Stimulated activated CD8-positive, alpha-beta memory T cell treated with anti-CD3 and anti-CD28 coated beads, Interleukin-15, amount 100 ng/mL, for 48 hours (primary cell): ENCODE measurements around the gene MANEAL.

Experiments used
- DNase-seq, 2 donors: peaks; one replicate each; pipeline ENCODE4 v3.0.0-alpha.2; 2020; ENCODE audit warnings: low read depth in 2 of 2

The MANEAL gene

GRCh38 chr1:37824001-37824400 is 30.4 kb downstream of the MANEAL start:
- no peak for DNase-seq

GRCh38 chr1:37825506-37825905 is 31.9 kb downstream of the MANEAL start:
- no peak for DNase-seq

DNA sequence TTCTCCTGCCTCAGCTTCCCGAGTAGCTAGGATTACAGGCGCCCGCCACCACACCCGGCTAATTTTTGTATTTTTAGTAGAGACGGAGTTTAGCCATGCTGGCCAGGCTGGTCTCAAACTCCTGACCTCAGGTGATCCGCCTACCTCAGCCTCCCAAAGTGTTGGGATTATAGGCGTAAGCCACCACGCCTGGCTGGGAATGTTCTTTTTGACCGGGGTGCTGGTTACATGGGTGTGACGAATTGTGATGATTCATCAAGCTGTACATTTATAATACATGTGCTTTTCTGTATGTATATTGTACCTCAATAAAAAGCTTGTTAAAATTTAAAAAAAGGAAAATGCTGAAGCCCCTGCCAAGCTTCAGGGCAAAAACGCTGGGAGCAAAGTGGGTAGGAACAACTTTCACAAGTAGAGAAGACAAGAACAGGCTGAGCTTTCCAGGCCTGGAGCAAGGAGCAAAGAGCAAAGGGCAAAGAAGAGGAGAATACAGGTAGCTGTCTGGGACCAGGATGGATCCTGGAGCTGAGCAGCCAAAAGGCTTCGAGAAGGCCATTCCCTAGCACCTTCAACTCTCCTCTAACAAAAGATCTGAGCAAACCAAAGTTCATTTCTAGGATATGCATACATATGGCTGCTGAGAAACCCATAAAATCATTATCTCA is 34.9 kb downstream of the MANEAL start:
- no peak for DNase-seq

GRCh38 chr1:37831109-37831508 is 37.5 kb downstream of the MANEAL start:
- DNase-seq: no peak

DNA sequence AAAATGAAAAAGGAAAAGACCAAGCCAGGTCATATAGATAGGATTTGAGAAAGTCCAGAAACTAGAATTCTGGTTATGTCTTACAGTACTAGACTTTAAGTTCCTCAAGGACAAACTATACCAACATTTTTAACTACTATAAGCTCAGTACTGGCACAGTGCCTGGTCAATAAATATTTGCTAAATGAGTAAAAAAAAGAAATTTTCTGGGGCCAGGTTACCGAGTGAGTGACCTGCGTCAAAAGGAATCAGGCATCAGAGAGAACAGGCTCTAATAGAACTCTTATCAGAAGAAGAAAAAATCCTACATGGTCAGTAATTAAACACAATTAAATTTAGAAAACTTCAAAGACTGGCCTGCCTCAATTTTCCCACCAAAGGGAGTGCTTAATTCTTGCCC is 38.2 kb downstream of the MANEAL start:
- DNase-seq: no peak

DNA sequence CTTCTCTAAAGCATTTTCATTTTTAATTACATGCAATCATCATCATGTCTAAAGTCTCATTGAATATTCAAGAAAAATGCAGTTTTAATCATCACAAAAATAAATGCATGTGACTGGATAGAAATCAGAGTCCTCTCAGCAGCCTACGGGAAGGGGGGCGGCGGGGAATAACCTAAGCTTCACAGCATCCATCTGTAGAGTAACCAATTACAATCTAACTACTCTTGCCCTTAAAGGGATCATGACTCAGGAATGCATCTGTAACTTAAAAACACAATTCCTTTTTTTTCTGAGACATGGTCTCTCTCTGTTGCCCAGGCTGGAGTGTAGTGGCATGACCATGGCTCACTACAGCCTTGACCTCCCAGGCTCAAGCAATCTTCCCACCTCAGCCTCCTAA is 43.1 kb downstream of the MANEAL start:
- no peak for DNase-seq

DNA sequence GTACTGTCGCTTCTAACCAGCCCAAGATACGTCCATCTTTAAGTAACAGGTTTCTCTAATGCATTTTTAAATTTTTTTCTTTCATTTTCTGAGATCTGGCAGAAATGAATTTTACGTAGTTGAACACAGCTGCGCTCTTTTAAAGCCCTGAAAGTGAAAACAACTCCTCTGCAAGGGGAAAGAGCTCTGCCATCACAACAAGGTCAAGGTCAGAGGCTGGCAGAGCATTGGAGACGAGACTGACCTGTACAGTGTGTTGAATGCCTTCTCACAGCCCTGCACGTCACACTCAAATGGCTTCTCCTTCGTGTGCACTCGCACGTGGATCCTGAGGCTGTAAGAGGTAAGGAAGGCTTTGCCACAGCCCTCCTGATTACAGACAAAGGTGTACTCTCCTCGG is 46.0 kb downstream of the MANEAL start:
- no peak for DNase-seq

DNA sequence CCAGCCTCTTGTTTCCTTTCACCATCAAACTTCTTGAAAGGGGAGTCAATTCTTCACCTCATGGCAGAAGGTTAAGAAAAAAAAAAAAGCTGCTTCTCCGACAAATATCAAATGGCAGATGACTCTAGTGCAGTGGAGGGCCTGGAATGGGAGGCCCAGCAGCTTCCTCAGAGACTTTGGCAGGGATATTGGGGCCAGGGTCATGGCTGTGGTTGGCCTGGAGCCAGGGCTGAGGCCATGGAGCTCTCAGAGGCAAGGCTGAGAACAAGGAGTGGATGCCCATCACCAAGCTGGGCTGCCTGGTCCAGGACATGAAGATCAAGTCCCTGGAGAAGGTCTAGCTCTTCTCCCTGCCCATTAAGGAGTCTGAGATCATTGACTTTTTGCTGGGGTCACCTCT is 47.1 kb downstream of the MANEAL start:
- DNase-seq: no peak

DNA sequence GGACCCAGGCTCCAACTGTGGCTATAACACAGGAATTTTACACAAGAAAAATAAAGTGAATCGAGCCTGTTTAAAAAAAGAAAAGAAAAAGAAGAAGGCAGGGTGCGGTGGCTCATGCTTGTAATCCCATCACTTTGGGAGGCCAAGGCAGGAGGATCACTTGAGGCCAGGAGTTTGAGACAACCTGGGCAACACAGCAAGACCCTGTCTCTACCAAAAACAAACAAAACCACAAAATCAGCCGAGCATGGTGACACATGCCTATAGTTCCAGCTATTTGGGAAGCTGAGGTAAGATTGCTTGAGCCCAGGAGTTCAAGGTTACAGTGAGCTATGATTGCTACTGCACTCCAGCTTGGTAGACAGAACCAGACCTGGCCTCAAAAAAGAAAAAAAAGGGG is 48.0 kb downstream of the MANEAL start:
- no peak for DNase-seq

DNA sequence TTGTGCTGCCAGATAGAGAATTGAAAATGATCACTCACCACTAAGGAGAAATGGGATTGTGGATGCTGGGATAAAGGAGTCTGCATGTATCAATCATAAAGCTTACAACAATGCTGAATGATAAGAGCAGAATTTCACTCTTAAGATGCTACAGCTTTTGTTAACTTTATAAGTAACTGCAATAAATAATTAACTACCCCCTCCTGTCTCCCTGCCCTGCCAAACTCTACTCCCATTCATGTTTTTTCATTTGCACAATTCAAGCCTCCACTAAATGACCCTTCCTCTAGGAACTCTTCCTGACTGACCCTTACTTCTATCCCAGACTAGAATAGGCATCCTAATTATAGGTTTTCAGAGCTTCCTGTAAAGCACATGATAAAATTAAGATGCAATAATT is 50.9 kb downstream of the MANEAL start:
- no peak for DNase-seq

DNA sequence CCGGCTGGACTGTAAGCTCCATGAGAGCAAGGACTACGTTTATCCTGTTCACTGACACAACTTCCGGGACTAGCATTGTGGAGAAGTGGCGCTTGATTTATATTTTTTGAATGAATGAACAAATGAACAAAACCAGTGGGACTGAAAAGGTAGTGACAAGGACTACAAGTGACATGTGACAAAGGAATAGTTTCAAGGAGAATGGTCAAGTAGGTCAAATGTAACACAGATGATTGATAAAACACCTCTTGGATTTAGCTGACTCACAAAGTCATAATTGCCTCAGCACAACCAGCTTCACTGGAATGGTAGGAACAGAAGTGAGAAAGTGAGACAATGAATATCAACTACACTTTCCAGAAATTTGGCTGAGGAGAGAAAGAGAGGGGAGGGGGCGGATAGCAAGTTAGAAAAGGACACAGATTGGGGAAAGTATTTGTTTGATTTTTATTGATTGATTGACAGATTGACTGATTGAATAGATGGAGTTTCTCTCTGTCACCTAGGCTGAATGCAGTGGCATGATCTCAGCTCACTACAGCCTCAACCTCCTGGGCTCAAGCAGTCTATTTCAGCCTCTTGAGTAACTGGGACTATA is 51.5 kb downstream of the MANEAL start:
- DNase-seq: no peak

GRCh38 chr1:37845786-37846185 is 52.1 kb downstream of the MANEAL start:
- DNase-seq: no peak

GRCh38 chr1:37846647-37847339 is 53.1 kb downstream of the MANEAL start:
- DNase-seq: no peak

DNA sequence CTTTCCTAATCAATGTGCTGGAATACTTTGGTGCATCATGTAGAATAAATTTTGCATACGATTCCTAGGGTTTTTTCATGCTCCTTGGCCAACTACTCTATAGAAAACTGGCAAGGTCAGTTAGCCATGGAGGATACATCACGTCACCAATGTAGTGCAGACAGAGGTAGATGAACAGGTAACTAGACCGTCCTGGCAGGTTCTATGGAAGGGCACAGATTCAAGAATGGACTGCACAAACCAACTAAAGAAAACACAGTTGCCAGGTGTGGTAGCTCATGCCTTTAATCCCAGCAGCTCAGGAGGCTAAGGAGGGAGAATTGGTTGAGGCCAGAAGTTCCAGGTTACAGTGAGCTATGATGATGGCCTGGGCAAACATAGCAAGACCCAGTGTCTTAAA is 55.8 kb downstream of the MANEAL start:
- no peak for DNase-seq

DNA sequence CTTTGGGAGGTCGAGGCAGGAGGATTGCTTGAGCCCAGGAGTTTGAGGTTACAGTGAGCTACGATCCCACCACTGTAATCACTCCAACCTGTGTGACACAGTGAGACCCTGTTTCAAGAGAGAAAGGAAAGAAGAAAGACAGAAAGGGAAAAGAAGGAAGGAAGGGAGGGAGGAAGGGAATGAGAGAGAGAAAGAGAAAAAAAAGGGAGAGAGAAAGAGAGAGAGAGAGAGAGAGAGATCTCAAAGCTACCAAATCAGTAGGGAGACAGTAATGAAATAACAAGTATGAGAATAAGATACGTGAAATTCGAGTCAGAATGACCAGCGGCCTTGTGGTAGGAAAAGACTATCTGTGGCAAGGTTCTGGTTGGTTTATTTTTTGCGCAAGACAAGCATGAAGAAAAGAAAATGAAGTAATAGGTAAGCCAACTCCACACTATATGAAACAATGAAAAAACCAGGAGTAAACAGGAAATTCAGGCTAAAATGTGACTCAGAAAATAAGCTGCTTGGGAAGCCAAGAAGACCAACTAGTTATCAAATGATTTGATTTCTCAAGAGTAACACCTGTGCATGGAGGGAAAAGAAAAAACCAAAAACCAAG is 56.8 kb downstream of the MANEAL start:
- DNase-seq: no peak
